ENCODE data around the gene SSX2IP. TPM values are rescaled to one million over a fixed set of nuclear protein-coding genes. Genes with fewer than 3 reads are reported as not detected.
"Not testable (repeated sequence)": the region's sequence is repeated elsewhere in the genome, so short reads cannot be mapped to it uniquely, and the experiment has no call there.

SSX2IP gene
- total RNA-seq, 1 experiment from 2014 or later = 42.4 TPM

GRCh38 chr1:84597011-84597410, 93.2 kb downstream of the SSX2IP start:
- no peak for DNase-seq (ENCODE audit: low spot score)
- no peak overlapping the region for H3K27ac ChIP-seq (ENCODE audit: low read depth, low read length, poor library complexity, severe bottlenecking)
- H3K4me3 ChIP-seq (ENCODE audit: low read depth, low read length, poor library complexity, severe bottlenecking) = no peak overlapping the region
- no peaks in the 10 kb centered on the region for H3K36me3 ChIP-seq (ENCODE audit: insufficient read depth, low read length, poor library complexity, severe bottlenecking)
- TF ChIP-seq EZH2 (IDR thresholded peaks at IDR 0.05; ENCODE audit: borderline replicate concordance, low read depth, low read length, poor library complexity, severe bottlenecking) (no peak), CTCF (conservative IDR thresholded peaks at IDR 0.05; ENCODE audit: low read depth, low read length) (no peak)
- no peaks in the 10 kb centered on the region for H3K4me1 ChIP-seq (ENCODE audit: insufficient read depth, low read length, poor library complexity, severe bottlenecking)
- BruUV-seq (replicated peaks) = no TSS peak
- CTCF ChIA-PET = no interaction called here
- POLR2A ChIA-PET (ENCODE audit: low non-redundant PET) = no interaction called here
- intact Hi-C loops (cut with micrococcal nuclease; ENCODE audit: unreplicated experiment) = no loop called here
- no peaks in the 10 kb centered on the region for H3K9me3 ChIP-seq (ENCODE audit: low read depth, low read length, poor library complexity, severe bottlenecking)
- no peaks in the 10 kb centered on the region for H3K27me3 ChIP-seq (replicated peaks; ENCODE audit: insufficient read depth, low read depth, low read length, poor library complexity)

- intact Hi-C loops (cut with micrococcal nuclease; ENCODE audit: unreplicated experiment); BruUV-seq (replicated peaks); CTCF ChIA-PET: not testable (repeated sequence)
Observed at GRCh38 chr1:84594959-84595358, 95.3 kb downstream of the SSX2IP start.

More at GRCh38 chr1:84594959-84595358, 95.3 kb downstream of the SSX2IP start:
- H3K36me3 ChIP-seq (ENCODE audit: insufficient read depth, low read length, poor library complexity, severe bottlenecking); DNase-seq (ENCODE audit: low spot score); H3K9me3 ChIP-seq (ENCODE audit: low read depth, low read length, poor library complexity, severe bottlenecking); H3K4me1 ChIP-seq (ENCODE audit: insufficient read depth, low read length, poor library complexity, severe bottlenecking); H3K4me3 ChIP-seq (ENCODE audit: low read depth, low read length, poor library complexity, severe bottlenecking); H3K27ac ChIP-seq (ENCODE audit: low read depth, low read length, poor library complexity, severe bottlenecking); H3K27me3 ChIP-seq (replicated peaks; ENCODE audit: insufficient read depth, low read depth, low read length, poor library complexity): not testable (repeated sequence)
- POLR2A ChIA-PET (ENCODE audit: low non-redundant PET) = interaction anchor here (0.7 kb wide), 1 partner anchor 75 kb away, joined by 8 read pairs; no protein-coding TSS in a partner anchor

Other genes with a start within 250 kb of the SSX2IP start
- 53.4 and 56.7 TPM in 2 replicates for gene RPF1, start 211.2 kb downstream of the SSX2IP start, total RNA-seq (2021)
- 0.95 and 1.3 TPM in 2 replicates for gene SPATA1, start 184.1 kb downstream of the SSX2IP start, total RNA-seq (2021)
- 114 and 119 TPM in 2 replicates for gene GNG5, start 183.9 kb downstream of the SSX2IP start, total RNA-seq (2021)
- gene CTBS, start 116.0 kb downstream of the SSX2IP start, total RNA-seq (2021) = 10.0 and 13.2 TPM in 2 replicates
- gene LPAR3, start 202.7 kb upstream of the SSX2IP start, total RNA-seq (2021) = 0.13 TPM in 1 of 2 replicates, not detected in the other